RWPE1 (cell line): ENCODE measurements around the gene DERL2.
A peak's percentile ranks its signal among the peaks of the same experiment; 100 is the strongest.

Experiments used
- CTCF ChIA-PET: fragments of 350-600 bp; sonication (Branson Sonifier 250); formaldehyde crosslinking; extraction: SDS; loops from one replicate; lab custom pipeline; 2021; lab: Yijun Ruan, JAX
- POLR2A ChIA-PET: fragments of 400-600 bp; formaldehyde crosslinking; extraction: SDS; loops from one replicate; lab custom pipeline; 2020; ENCODE audit warnings: antibody characterized with exemption; ENCODE audit not compliant: low non-redundant PET; lab: Yijun Ruan, JAX
- DNase-seq: peaks from one replicate; pipeline ENCODE4 v3.0.0; 2012; ENCODE audit warnings: low spot score
- H3K27ac ChIP-seq: fragments of 450-650 bp; 2 replicates; pipeline ENCODE4 v1.5.1; 2017
- CTCF ChIP-seq: fragments of 450-650 bp; conservative IDR thresholded peaks from 2 replicates; pipeline ENCODE4 v1.5.1; 2017; ENCODE audit warnings: low read depth, mild to moderate bottlenecking

The DERL2 gene

DNA sequence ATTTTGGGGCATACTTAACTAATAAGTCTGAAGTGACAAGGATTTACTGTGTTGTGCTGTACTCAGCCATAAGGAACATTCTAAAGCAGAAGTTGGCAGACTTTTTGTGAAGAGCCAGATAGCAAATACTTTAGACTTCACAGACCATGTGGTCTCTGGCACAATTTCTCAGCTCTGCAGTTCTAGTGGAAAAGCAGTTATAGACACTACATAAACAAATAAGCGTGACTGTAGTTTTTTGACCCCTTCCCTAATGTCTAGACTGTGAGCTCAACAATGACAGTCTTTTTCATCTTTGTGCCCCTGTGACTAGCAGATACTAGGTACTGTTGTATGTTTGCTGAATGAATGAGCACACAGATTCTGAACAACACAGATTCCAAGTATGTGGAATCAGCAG is 61.1 kb downstream of the DERL2 start:
- DNase-seq: no peak
- POLR2A ChIA-PET: no interaction called here
- CTCF ChIA-PET: interaction anchor here (0.6 to 1.7 kb wide), 3 partner anchors 11 to 188 kb away, joined by 3 to 13 read pairs (median 3); partner anchors contain the start of gene C1QBP
- TF ChIP-seq CTCF: no peak
- H3K27ac ChIP-seq: no peak overlapping the region

- H3K27ac ChIP-seq: no peak overlapping the region
- CTCF ChIA-PET: interaction anchor here (0.9 kb wide), 1 partner anchor 16 kb away, joined by 8 read pairs; the partner anchor contains the start of gene C1QBP
- no peak for TF ChIP-seq CTCF
- POLR2A ChIA-PET: no interaction called here
- peak; percentile 78 for DNase-seq
Observed at GRCh38 chr17:5422505-5422904, 63.5 kb downstream of the DERL2 start.
